Mucosa of gallbladder (tissue), 1 donor: ENCODE data around the gene UBXN10. TPM values are rescaled to one million over a fixed set of nuclear protein-coding genes. Genes with fewer than 3 reads are reported as not detected.

Experiments used
- DNase-seq: peaks from one replicate; pipeline ENCODE4 v3.0.0-alpha.2; 2020; ENCODE audit warnings: low spot score
- total RNA-seq: library from RNA; stranded (reverse); gene quantifications from one replicate; pipeline ENCODE4 v1.2.1, GENCODE V29; 2021
- donor health status: DM: no; HTN: no; CAD: no.

Gene UBXN10
- total RNA-seq, 1 donor from 2014 or later, result 2.3 TPM

- DNase-seq, result no peak
Measured at GRCh38 chr1:20234788-20235535, 49.1 kb downstream of the UBXN10 start.

DNA sequence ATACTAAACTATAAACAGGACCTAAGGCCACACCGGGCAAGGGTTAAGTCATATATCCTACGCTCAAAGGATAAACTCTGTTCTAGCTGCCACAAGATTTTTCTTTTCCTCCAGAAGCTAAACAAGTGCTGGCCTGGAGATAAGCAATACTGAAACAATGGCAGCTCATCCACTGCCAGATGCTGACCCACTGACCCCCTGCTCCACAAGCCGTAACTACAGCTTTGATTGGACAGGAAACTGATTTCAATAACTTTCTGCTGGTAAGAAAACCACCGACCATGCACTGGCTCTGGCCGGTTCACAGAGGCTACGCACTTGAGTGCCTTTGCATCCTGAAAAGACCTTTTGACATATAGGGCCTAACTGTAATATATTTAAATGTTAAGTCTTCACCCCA lies 51.8 kb downstream of the UBXN10 start:
- DNase-seq, result no peak

DNA sequence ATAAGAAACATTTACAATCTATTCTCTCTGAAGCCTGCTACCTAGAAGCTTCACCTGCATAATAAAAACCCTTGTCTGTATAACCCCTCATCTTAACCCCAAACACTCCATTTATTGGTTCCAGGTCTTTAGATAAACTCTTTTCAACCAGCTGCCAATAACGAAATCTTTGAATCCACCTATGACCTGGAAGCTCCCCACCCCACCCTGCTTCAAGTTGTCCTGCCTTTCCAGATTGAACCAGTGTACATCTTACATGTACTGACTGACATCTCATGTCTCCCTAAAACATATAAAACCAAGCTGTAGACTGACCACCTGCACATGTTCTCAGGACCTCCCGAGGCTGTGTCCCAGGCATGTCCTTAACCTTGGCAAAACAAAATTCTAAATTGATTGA lies 54.1 kb downstream of the UBXN10 start:
- no peak for DNase-seq

GRCh38 chr1:20242890-20243479 lies 57.1 kb downstream of the UBXN10 start:
- no peak for DNase-seq

Other genes with a start within 250 kb of the UBXN10 start
- gene PLA2G2A, start 206.5 kb upstream of the UBXN10 start, total RNA-seq, result 19.0 TPM
- 4.9 TPM for gene PLA2G5, start 115.9 kb upstream of the UBXN10 start, total RNA-seq
- not detected for gene PLA2G2D, start 66.6 kb upstream of the UBXN10 start, total RNA-seq
- gene PLA2G2F, start 46.8 kb upstream of the UBXN10 start, total RNA-seq, result 0.92 TPM
- gene PLA2G2C, start 422 bp downstream of the UBXN10 start, total RNA-seq, result not detected
- gene VWA5B1, start 104.8 kb downstream of the UBXN10 start, total RNA-seq, result 2.1 TPM